GM18867 (cell line): ENCODE measurements around the gene PERCC1.
"Not testable (repeated sequence)": the region's sequence is repeated elsewhere in the genome, so short reads cannot be mapped to it uniquely, and the experiment has no call there.

Experiments used
- ATAC-seq: cut with Tn5 transposase; IDR thresholded peaks from one replicate; pipeline ENCODE4 v1.9.1; 2021; ENCODE audit warnings: mild to moderate bottlenecking, moderate library complexity; ENCODE audit not compliant: unreplicated experiment

Gene PERCC1

DNA sequence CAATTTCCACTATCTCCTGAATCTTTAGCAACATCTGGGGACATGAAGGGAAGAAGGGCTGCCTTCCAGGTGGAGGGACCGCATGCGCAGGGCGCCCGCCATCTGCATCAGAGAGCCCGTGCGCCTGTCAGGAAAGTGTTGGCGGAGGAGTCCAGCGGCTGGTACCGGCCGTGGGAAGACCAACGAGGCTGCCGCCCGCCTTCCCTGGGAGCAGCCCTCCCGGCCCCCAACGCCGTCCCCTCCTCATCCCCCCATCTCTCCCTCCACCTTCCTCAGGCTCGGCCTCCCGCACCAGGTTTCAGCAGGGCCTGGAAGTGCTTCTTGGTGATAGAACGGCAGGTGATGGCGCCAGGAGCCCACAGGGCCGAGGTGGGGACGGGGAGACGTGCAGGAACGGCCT is 35.2 kb downstream of the PERCC1 start:
- no peak for ATAC-seq

DNA sequence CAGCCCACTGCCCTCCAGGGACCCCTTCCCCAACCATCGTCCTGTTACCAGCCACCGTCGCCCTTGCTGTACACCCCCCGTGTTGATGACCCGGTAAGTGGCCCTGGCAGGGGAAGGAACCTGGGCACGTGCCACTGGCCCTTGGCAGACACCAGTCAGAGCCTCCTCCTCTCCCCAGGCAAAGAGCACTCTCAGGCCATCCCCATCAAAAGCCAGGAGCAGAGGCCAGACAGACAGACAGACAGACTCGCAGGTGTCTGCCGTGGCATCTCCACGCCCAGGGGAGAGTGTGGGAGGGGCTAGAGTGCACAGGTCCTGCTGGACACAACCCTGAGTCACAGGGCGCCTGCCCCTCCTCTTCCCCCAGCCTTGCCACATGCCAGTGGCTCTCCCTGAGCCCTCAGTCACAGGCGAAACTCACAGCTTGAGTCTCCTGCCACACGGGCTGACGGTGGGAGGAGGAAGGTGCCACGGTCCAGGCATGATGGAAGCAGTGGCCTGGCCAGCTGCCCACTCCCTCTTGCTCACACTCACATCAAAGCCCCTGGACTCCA is 36.2 kb downstream of the PERCC1 start:
- no peak for ATAC-seq

DNA sequence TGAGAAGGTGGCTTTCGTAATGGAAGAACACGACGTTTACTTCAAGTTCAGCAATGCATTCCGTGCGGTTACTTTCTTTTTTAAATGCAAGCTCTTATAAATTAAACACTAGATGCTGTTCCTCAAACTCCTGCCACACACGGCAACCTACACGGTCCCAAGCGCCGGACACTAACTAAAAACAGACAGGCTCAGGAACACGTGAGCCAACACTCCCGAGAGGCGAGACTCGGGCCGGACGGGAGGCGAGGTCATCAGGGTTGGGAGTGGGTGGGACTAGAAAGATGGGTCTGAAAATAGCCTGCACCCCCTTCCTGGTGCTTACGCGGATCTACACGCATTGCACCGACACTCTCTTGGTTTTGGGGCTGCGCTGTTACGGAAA is 37.5 kb downstream of the PERCC1 start:
- ATAC-seq: no peak

DNA sequence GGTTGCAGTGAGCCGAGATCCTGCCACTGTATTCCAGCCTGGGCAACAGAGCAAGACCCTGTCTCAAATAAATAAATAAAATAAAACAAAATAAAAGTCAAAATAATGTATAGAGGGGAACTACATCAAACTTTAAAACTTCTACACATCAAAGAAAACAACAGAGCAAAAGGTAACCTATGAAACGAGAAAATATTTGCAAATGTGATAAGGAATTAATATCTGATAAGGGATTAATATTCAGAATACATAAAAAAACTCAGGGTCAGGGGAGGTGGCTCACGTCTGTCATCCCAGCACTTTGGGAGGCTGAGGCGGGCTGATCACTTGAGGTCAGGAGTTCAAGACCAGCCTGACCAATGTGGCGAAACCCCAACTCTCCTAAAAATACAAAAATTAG is 38.3 kb downstream of the PERCC1 start:
- ATAC-seq: not testable (repeated sequence)

DNA sequence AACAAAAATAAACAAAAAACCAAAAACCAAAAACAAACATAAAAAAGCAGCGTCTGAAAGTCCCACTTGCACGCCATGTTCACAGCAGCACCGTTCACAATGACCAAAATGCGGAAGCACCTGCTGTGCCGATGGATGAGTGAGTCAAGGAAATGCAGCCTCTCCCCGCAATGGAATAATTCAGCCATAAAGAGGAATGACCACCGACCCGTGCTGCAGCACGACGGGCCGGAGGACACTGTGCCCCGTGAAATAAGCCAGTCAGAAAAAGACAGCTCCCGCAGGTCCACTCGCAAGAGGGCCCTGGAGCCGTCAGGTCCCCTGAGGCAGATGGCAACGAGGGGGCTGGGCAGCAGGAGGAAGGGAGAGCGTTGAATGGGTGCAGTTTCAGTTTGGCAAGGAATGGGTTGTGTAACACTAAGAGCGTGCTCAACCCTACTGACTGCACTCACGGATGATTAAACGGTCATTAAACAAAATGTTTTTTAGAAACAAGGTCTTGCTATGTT is 38.9 kb downstream of the PERCC1 start:
- no peak for ATAC-seq

DNA sequence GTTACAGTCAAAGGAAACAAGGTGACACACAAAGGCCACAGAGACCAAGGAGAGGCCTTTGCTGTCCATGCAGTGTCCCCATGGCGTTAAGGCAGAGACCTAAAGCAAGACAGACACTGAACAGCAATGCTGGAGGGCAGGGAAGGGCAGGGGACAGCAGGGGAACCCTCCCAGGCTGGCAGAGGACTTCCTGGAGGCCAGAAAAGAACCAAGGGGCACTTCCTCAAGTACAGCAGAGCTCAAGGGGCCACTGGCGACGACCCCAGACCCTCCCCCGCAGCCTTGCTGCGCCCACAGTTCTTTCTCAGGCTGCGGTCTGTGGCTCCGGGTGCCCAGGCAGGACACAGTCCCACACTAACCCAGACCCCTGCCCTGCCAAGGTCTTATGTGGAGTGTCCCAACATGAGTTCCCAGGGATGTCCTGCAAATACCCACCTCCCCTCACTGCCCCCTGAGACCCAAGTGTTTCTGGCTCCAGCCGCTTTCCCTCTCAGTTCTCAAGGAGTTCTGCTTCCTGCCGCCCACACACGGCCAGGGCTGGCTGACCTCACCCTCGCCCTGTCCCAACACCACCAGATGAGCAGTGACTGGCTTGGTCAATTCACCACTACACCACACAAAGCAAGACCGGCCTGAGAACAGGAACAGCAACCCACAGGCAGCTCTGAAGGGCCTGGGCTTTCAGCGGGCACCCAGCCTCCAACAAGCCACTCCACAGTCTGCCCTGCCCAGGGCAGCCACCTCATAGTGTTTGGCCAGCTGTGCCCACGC is 39.8 kb downstream of the PERCC1 start:
- no peak for ATAC-seq

DNA sequence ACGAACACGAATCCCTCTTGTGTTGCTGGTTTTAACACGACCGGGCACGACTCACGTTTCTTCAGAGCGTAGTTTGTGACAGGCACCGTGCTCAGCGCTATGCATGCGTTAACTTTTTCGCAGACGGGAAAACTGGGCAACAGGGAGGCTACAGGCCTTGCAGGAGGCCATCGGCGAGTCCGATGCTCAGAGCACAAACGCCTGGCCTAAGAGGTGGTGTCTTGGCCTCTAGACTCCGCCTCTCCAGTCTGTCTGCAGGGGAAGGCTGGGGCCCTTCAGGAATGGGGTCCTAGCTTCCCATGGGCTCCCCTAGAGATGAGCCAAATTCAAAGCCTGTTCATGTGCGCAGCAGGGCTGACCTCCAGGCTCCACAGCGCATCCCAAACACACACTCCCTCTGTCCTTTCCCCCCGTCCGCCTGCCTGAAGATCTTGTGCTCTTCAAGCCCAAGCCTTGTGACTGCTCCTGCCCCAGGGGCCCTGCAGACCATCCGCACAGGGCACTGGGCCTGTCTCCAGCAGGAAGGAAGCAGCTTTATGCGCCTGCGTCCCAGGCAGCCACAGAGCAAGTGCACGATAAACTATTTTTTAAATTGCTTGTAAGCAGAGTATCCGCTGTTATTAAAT is 40.8 kb downstream of the PERCC1 start:
- no peak for ATAC-seq

DNA sequence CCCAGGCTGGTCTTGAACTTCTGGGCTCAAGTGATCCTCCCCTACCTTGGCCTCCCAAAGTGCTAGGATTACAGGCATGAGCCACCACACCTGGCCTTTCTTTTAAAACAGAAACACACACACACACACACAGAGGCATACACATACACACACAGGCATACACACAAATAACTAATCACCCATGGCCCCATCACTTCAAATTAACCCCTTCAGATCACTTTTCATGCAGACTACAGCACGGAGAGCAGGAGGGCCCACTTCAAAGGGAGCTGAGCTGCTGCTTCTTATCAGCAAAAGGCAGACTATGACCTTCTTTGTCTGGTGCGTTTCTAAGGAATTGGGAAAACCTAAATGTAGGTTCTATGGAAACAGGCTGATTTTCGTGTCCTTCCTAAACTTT is 42.1 kb downstream of the PERCC1 start:
- no peak for ATAC-seq

DNA sequence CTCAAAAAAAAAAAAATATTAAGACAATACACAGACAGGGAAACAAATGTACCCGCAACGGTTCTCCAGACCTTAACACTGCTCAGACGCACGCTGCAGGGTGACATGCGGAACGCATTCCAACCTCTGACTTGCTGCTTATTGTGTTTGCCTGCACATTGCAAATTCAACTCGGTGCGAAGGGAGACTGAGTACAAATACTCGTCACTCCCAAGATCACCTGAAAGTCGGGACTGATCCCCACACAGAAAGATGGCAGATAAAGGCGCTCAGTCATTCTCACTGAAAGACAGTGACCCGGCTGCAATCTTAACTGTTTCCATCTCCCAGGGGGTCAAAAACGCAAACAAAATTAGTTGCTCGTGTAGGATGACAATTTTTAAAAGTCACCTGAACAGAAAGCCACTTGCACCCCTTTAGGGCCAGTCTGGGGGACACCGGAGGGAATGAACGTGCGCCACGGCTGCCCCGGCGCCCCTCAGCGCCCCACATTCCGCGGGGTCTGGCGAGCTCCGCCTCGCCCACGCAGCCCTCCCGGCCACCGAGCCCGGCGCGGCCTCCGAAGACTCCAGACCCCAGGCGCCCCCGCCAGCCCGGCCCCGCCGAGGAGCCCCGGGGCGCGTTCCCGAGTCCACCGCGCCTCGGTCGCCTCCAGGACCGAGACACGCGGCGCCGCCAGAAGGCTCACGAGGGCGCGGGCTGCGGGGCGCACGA is 43.4 kb downstream of the PERCC1 start:
- peak; percentile 17 for ATAC-seq

DNA sequence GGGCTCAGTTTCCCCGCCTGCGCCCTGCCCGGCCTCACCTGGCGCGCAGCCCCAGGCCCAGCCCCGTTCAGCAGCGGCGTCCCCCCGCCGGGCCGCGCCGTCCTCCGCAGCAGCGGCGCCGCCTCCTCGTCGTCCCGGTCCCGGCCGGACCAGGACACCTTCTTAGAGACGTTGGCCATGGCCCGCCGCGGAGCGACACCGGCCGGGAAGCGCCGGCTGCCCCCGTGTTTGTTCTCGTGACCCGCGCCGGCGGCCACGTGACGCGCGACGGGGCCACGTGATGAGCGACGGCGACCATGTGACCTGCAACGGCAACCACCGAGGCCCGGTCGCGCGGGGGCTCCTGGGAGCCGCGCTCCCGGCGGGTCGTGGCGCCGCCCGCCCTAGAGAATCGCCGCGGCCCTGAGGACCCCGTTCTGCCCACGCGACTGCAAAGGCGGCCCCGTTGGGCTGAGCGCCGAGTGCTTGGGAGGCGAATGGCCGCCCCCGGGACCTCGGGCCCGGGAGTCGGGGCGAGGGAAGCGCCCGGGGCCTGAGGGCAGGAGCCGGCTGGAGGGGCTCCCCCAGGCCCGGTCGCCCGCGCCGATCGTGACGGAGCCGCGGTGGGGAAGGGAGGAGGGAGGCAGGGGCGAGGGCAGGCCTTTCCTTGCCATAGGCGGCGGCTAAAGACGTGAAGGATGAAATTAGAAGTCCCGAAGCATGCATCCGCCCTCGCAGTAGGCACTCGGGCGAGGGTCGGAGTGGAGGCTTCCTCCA is 44.1 kb downstream of the PERCC1 start, which contains the start of gene CLCN7:
Gene CLCN7, minus strand, starts transcription at position 233 of the 756 bp plus-strand sequence. Its CDS starts 54 bp downstream, at position 179.
- ATAC-seq: peak; percentile 81

DNA sequence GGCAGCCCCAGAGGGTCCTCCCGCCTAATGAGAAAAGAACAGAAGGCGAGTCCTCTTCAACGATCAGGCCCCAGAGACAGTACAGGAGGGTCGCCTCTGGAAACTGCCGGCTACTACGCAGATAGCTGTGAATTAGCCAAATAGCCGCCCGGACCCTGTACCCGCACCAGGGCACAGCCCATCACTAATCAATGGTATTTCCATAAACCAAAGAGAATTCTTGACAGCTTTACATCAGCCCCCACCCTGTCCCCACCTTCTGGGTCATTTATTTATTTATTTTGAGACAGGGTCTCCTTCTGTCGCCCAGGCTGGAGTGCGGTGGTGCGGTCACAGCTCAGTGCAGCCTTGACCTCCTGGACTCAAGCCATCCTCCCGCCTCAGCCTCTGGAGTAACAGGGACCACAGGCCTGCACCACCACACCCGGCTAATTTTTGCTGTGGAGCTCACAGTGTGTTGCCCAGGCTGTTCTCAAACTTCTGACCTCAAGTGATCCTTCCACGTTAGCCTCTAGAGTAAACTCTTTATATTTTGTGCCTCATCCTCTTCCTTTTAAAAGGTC is 44.8 kb downstream of the PERCC1 start:
- no peak for ATAC-seq

DNA sequence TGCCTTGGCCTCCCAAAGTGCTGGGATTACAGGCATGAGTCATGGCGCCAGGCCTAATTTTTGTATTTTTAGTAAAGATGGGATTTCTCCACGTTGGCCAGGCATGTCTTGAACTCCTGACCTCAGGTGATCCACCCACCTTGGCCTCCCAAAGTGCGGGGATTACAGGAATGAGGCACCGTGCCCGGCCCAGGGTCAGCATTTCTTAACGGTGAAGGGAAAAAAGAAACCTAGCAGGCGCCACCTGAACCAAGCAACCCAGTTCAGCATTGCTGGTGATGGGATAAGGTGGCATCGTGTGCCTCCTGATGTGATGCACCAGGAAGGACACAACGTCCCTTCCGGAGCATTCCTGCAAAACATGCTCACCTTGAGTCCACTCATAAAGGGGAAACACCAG is 46.2 kb downstream of the PERCC1 start:
- no peak for ATAC-seq

DNA sequence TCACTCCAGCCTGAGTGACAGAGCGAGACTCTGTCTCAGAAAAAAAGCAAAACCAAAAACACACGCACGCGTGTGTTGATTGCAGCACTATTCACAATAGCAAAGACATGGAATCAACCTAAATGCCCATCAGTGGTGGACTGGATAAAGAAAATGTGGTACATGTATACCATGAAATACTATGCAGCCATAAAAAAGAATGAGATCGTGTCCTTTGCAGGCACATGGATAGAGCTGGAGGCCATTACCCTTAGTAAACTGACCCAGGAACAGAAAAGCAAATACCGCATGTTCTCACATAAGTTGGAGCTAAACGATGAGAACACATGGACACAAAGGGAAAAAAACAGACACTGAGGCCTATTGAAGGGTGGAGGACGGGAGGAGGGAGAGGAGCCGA is 48.1 kb downstream of the PERCC1 start:
- not testable (repeated sequence) for ATAC-seq

DNA sequence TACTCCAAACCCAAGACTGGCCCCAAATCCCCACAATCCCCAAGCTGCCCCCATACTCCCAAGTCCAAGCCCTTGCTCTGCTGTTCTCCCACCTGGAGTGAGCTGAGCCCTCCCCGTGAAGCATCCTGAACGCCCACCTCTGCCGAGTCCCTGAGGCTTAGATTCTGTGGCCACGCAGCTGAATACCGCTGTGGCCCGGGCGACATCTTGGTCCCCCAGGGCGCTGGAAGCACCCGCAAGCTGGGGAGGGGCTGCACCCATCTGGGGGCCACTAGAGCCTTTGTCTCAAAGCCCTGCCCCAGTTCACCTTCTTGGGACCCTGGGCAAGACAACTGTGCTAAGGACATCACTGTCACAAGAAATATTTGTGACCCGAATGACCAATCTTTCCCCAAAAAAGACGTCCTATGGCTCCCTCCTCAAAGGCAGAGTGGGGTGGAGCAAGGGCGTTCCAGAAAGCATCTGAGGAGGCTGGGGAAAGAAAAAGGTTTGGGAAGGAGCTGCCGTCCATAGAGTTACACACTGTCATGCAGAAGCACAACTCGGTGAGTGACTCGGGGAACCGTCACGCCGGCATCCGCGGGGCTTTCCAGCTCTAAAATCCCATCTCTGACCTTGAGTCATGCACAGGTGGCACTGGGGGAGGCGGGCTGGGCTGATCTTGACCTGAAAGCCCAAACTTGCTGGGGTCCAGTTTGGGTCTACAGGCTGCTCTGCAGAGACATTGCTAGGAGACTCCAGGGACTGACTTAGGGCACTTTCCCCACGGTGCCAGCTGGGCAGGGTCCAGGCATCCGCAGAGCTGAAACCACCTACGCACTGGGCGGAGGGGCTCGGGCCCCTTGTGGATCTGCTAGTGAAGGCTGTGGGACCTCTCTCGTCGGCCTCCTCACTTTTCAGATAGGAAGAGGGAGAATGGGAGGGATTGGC is 51.3 kb downstream of the PERCC1 start:
- no peak for ATAC-seq
